GM18951 (cell line): ENCODE data around the gene SENP7.

ENCODE experiments used
- POLR2A ChIP-seq: IDR thresholded peaks from 4 replicates; pipeline ENCODE4 v1.6.1; 2011; ENCODE audit warnings: mild to moderate bottlenecking; ENCODE audit not compliant: insufficient read length, insufficient read depth; ENCODE audit errors: extremely low read depth
- in situ Hi-C: fragments of 300-500 bp; cut with MboI; formaldehyde crosslinking; loops from one replicate; pipeline ENCODE4 v1.12.0; 2022; ENCODE audit warnings: low sequenced_read_pairs, mixed read lengths, inconsistent platforms; ENCODE audit not compliant: unreplicated experiment

SENP7 gene

DNA sequence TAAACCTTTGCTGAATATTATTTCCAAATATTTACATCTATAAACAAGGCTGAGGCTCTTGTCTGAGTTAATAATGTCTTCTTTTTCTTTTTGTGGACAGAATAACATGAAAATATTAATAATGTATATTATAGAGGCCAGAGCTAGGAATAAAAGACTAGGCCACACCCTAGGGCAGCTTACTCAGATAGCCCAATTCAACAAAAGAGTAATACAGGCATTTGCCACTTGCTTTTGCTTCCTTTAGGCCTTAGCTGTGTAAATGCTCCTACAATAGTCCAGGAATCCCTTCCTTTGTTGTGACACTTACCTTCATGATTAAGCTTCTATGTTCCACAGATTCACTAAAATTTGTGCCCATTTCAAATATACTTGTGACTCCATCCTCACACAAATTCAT, 209.2 kb downstream of the SENP7 start:
- in situ Hi-C loops, result no loop called here
- no peak for TF ChIP-seq POLR2A

DNA sequence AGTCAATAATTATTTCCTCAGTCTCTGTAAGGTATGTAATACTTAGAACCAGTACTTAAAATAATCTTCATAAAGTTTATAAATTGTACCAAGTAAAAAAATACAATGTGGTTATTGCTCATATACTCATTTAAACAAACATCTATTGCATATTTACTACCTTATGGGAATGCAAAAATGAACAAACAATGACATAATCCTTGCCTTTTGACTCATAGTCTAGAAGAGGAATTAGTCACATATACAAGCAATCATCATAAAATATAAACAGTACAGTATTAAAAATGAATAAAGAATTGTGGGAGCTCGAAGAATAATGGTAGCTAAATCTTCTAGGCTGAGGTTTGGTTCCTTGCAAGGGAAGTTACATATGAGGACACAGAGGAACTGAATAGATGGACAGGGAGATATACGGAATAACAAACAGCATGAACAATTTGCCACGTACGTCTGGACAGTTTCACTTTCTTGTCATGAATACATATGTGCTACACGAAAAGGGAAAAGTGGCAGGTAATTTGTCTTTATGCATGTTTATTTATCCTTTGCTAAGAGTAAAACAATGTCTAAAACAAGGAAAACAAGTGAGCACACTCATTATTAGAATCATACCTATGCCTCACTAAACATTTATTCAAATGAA, 209.8 kb downstream of the SENP7 start:
- in situ Hi-C loops, result no loop called here
- TF ChIP-seq POLR2A, result no peak

DNA sequence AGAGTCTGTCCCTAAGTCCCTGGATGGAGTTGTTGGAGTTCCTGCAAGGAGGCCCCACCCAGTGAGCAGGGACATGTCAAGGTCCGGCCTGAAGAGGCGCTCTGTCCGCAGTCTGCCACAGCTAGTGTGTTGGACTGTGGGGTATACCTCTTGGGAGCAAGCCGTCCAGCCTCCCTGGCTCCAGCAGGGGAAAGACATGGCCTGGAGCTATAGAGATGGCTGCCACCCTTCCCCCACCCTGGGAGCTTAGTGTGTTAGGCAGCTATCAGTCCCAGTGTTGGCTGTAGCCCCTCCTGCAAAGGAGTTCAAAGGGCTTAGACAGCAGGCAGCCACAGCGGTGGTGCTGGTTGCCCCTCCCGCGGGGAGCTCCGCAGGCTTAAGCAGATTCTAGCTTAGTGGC, 212.9 kb downstream of the SENP7 start:
- in situ Hi-C loops, result no loop called here
- TF ChIP-seq POLR2A, result no peak

DNA sequence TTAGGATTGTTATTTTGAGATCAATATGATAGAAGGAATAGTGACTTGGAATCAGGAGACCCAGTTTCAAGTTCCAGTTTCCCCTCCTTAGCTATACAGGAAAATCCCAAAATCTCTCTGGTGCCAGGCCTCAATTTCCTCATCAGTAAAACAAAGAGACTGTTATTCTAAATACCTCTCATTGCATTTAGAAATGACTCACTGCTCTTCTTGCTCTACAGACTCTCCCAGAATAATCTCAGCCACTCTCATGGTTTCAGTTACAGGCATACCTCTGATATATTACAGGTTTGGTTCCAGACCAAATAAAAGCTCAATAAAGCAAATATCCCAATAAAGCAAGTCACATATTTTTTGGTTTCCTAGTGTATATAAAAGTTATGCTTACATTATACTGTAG, 221.0 kb downstream of the SENP7 start:
- in situ Hi-C loops, result no loop called here
- TF ChIP-seq POLR2A, result no peak

DNA sequence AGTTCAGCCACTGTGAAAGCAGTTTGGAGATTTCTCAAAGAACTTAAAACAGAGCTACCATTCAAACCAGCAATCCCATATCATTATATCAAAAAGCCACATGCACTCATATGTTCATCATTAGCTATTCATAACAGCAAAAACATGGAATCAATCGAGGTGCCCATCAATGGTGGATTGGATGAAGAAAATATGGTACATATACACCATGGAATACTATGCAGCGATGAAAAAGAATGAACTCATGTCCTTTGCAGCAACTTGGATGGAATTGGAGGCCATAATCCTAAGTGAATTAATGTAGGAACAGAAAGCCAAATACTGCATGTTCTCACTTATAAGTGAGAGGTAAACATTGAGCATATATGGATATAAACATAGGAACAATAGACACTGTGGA, 224.7 kb downstream of the SENP7 start:
- no peak for TF ChIP-seq POLR2A
- in situ Hi-C loops, result no loop called here

DNA sequence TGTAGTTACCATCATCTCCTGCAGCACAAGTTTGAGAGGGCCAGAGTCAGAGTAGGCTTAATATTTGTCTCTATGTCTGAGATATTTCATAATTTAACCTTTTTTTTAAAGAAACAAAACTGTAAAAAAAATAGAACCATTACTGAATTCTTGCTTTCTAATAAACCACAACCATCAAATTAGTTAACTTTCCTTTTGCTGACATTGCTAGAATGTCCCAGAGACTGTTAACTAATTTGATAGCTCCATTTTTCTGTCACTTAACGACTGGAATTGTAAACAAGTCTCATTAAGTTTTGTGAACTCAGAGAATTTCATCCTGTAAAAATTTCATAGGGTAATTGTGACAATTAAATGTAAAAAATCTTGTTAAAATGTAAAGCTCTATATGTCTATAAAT, 228.3 kb downstream of the SENP7 start:
- in situ Hi-C loops, result no loop called here
- no peak for TF ChIP-seq POLR2A

DNA sequence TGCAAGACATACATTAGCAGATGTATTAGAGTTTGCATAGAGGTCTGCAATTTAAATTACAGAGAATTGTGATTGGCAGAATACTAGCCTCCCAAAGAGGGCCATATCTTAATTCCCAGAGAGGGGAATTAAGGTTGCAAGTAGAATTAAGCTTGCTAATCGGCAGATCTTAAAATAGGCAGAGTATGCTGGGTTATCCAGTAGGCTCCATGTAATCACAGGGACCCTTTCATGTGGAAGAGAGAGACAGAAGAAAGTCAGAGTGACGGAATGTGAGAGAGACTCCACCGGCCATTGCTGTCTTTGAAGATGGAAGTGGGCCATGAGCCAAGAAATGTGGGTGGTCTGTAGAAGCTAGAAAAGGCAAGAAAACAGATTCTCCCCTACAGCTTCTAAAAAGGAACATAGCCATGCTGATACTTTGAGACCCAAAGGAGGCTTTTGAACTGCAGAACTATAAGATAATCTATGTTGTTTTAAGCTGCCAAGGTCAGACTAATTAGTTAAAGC, 231.4 kb downstream of the SENP7 start:
- TF ChIP-seq POLR2A, result no peak
- in situ Hi-C loops, result no loop called here

DNA sequence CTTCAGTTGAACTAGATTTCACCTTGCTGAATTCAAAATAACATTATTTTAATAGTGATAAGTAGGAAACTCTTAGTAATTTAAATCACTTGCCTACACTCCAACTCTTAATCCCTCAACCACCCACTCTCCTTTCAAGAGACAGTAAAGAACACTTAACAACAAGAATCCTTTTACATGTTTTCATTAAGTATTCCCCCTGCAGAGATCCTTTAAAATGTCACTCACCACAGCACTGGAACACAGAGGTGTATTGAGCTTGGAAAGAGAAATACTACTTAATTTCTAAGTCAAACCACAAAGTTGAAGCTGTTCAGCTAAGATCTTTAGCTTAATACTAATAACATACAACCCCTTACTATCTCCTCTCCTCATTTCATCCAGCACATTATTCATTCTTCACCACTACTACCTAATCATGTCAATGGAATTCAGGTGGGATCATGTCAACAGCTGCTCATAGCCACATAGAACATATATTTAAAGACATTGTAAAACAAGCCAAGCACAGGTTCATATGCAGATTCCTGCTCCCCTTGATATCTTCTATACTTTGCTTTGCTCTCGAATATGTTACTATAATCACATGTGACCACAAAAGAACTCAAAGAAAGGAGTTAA, 233.1 kb downstream of the SENP7 start:
- no peak for TF ChIP-seq POLR2A
- in situ Hi-C loops, result no loop called here

DNA sequence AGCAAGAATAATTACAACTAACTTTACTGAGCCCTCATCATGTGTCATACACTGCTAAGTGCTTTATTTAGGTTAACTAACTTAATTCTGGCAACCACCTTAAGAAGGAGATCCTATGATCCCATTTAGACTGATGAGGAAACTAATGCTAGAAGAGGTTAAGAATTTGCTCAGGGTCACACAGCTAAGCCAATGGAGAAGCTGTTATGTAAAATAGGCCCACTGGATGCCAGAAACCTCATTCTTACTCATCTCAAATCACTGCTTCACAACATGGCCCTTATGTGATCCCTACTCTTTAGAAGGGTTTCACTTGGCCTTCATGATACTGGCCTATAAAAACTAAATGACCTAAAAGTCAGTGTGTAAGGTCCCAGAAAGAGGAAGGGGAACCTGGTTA, 233.8 kb downstream of the SENP7 start:
- in situ Hi-C loops, result no loop called here
- TF ChIP-seq POLR2A, result no peak

DNA sequence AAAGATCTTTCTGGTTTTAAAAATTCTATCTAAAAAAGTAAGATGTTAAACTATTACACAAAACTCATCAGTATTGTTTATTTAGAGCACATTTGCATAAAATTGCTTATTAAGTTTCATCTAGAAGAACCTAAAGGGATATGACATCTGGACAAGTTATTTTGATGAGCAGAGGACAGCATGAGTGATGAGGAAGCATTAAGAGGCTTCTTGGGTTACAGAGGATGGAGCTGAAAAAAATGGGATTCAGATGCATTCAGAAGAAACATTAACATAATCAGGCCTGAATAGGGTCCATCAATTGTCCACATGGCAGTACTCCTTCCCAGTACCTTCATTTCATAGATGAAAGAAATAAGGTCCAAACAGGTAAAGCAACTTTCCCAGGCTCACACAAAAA, 234.3 kb downstream of the SENP7 start:
- in situ Hi-C loops, result no loop called here
- TF ChIP-seq POLR2A, result no peak
